HepG2 (cell line): ENCODE measurements around the gene ARL3. TPM values are rescaled to one million over a fixed set of nuclear protein-coding genes. Genes with fewer than 3 reads are reported as not detected.

Experiments used
- ATF7 ChIP-seq, 2 experiments: fragments of 450-650 bp in 1 of 2; sonication (generic) in 1 of 2; formaldehyde crosslinking in 1 of 2; IDR thresholded peaks; 2 replicates each; pipeline versions ENCODE4 v1.4.0 to v1.6.1; 2016 to 2020; ENCODE audit warnings: antibody characterized with exemption in 1 of 2, mild to moderate bottlenecking in 1 of 2, missing genetic modification reagents in 1 of 2
- BRCA1 ChIP-seq: sonication (generic); formaldehyde crosslinking; IDR thresholded peaks from 2 replicates; pipeline ENCODE4 v1.4.0; 2020; ENCODE audit warnings: missing genetic modification reagents
- FOXP1 ChIP-seq, 2 experiments: fragments of 450-650 bp in 1 of 2; IDR thresholded peaks; 2 replicates each; pipeline ENCODE4 v1.6.1; 2017 to 2018; ENCODE audit warnings: antibody characterized with exemption in 1 of 2
- KLF9 ChIP-seq: IDR thresholded peaks from 2 replicates; pipeline ENCODE4 v1.6.1; 2016; ENCODE audit warnings: low read depth
- MTF2 ChIP-seq: sonication (generic); formaldehyde crosslinking; IDR thresholded peaks from 2 replicates; pipeline ENCODE4 v1.5.0; 2020; ENCODE audit warnings: missing genetic modification reagents, borderline replicate concordance
- NFE2 ChIP-seq: sonication (generic); formaldehyde crosslinking; IDR thresholded peaks from 2 replicates; pipeline ENCODE4 v1.4.0; 2020; ENCODE audit warnings: missing genetic modification reagents
- ZBTB10 ChIP-seq: sonication (generic); formaldehyde crosslinking; IDR thresholded peaks from 2 replicates; pipeline ENCODE4 v1.4.0; 2020; ENCODE audit warnings: missing genetic modification reagents, borderline replicate concordance
- ZBTB25 ChIP-seq: IDR thresholded peaks from 2 replicates; pipeline ENCODE4 v1.6.1; 2018; ENCODE audit warnings: missing genetic modification reagents
- ZBTB34 ChIP-seq: sonication (generic); formaldehyde crosslinking; IDR thresholded peaks from 2 replicates; pipeline ENCODE4 v1.8.0; 2022; ENCODE audit warnings: mild to moderate bottlenecking, missing genetic modification reagents
- ZFP1 ChIP-seq: IDR thresholded peaks from 2 replicates; pipeline ENCODE4 v1.6.1; 2016
- ZNF275 ChIP-seq: sonication (generic); formaldehyde crosslinking; IDR thresholded peaks from 2 replicates; pipeline ENCODE4 v1.8.0; 2022; ENCODE audit warnings: missing genetic modification reagents, mild to moderate bottlenecking, inconsistent platforms, borderline replicate concordance
- ZNF652 ChIP-seq: IDR thresholded peaks from 2 replicates; pipeline ENCODE4 v1.6.1; 2016; ENCODE audit warnings: low read depth, borderline replicate concordance
- ZNF687 ChIP-seq: sonication (generic); formaldehyde crosslinking; IDR thresholded peaks from 2 replicates; pipeline ENCODE4 v1.5.1; 2020; ENCODE audit warnings: mild to moderate bottlenecking, missing genetic modification reagents, moderate library complexity
- ZXDC ChIP-seq: sonication (generic); formaldehyde crosslinking; IDR thresholded peaks from 2 replicates; pipeline ENCODE4 v1.5.0; 2020; ENCODE audit warnings: mild to moderate bottlenecking, missing genetic modification reagents
- polyA plus RNA-seq, 8 experiments: library from polyadenylated mRNA; depleted of rRNA in 3 of 8; stranded (reverse) in 7 of 8; unstranded in 1 of 8; fragments of >200 nt; fragmentation: Illumina TruSeq in 4 of 8; extraction: Trizol in 4 of 8; gene quantifications; 2 replicates each; pipeline versions ENCODE4 v1.2.1 to v1.2.3, GENCODE V29; 2011 to 2016; ENCODE audit warnings: low read depth in 4 of 8, missing spikeins in 1 of 8, mixed read lengths in 1 of 8; ENCODE audit not compliant: insufficient read depth in 1 of 8
- total RNA-seq, 5 experiments: library from RNA; depleted of rRNA; stranded (reverse); fragments of >200 nt; fragmentation: Illumina TruSeq; extraction: Trizol; gene quantifications; 2 replicates each; pipeline ENCODE4 v1.2.3, GENCODE V29; 2016; ENCODE audit warnings: low read depth in 1 of 5

Gene ARL3
- total and polyA plus RNA-seq, 2 of the 13 experiments (the other 11 are each of a cell fraction or from before 2014, with no cell fraction given) = 5.2 to 6.6 TPM

- TF ChIP-seq ATF7 (IDR thresholded peaks at IDR 0.05) (no peak), ATF7 (CRISPR knock-in tag; IDR thresholded peaks at IDR 0.05) (no peak), BRCA1 (CRISPR knock-in tag) (no peak), ZBTB25 (CRISPR knock-in tag) (no peak), ZNF652 (no peak), ZNF687 (CRISPR knock-in tag) (peak; percentile 89), ZBTB10 (no peak), KLF9 (CRISPR knock-in tag) (no peak), ZXDC (CRISPR knock-in tag) (peak; percentile 1; the same call in 1 of the 2 replicates), ZBTB34 (no peak), MTF2 (CRISPR knock-in tag) (no peak), NFE2 (no peak), FOXP1 (IDR thresholded peaks at IDR 0.05) (no peak), FOXP1 (CRISPR knock-in tag; IDR thresholded peaks at IDR 0.05) (no peak), ZNF275 (no peak), ZFP1 (CRISPR knock-in tag) (no peak)
Observed at GRCh38 chr10:102714621-102715455, 641 bp upstream of the ARL3 start, which contains the start of gene SFXN2 (continued).
